Endothelial cell (in vitro differentiated cells): ENCODE measurements around the gene NBAS. TPM values are rescaled to one million over a fixed set of nuclear protein-coding genes. Genes with fewer than 3 reads are reported as not detected.

Source experiments
- DNase-seq: peaks from one replicate; pipeline ENCODE4 v3.0.0; 2021; ENCODE audit warnings: low spot score
- H3K27ac Mint-ChIP-seq: one replicate; pipeline ENCODE4 v1.8.0; 2021; ENCODE audit warnings: mixed read lengths, inconsistent platforms; ENCODE audit not compliant: unreplicated experiment
- H3K27me3 Mint-ChIP-seq: one replicate; pipeline ENCODE4 v1.8.0; 2021; ENCODE audit warnings: mild to moderate bottlenecking, moderate library complexity, mixed read lengths, inconsistent platforms; ENCODE audit not compliant: unreplicated experiment
- H3K36me3 Mint-ChIP-seq: one replicate; pipeline ENCODE4 v1.8.0; 2021; ENCODE audit warnings: mild to moderate bottlenecking, low read depth, mixed read lengths, inconsistent platforms; ENCODE audit not compliant: unreplicated experiment
- H3K4me1 Mint-ChIP-seq: one replicate; pipeline ENCODE4 v1.8.0; 2021; ENCODE audit warnings: mild to moderate bottlenecking, mixed read lengths, inconsistent platforms; ENCODE audit not compliant: unreplicated experiment
- H3K4me3 Mint-ChIP-seq: one replicate; pipeline ENCODE4 v1.8.0; 2021; ENCODE audit warnings: mild to moderate bottlenecking, mixed read lengths, inconsistent platforms; ENCODE audit not compliant: unreplicated experiment
- H3K9me3 Mint-ChIP-seq: one replicate; pipeline ENCODE4 v1.8.0; 2021; ENCODE audit warnings: mixed read lengths, inconsistent platforms; ENCODE audit not compliant: unreplicated experiment
- CTCF ChIP-seq: fragments of 200-600 bp; sonication (generic); IDR thresholded peaks from one replicate; pipeline ENCODE4 v1.5.0; 2021; ENCODE audit warnings: antibody characterized with exemption; ENCODE audit not compliant: unreplicated experiment
- total RNA-seq: library from RNA; stranded (reverse); fragmentation: NEBNext Ultra II Directional; extraction: Animal tissue kit (Norgen Biotek cat#: 25700); gene quantifications from one replicate; pipeline ENCODE4 v1.2.1, GENCODE V29; 2021; ENCODE audit not compliant: unreplicated experiment

Gene NBAS
- total RNA-seq, 1 donor from 2014 or later, result 52.8 TPM

DNA sequence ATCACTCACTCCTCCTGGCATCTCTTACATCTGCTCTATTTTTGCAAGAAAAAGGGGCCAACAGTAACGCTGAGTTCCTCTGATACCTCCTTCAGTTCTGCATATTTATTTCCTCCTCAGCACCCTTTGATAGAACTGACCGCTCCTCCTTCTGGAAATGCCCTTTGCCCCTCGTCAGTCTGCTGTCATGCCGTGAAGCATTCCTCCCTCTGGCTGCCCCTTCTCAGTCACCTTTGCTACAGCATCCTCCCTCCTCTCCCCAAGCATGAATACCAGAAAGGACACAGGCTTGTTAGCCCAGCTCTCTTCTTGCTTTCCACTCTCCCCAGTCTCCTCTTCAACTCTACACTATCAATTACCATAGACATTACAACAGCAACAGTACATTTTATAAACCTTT lies 135.4 kb downstream of the NBAS start:
- Mint-ChIP-seq H3K4me1 (peaks cover 2% of the 10 kb centered on the region), H3K4me3 (no peak overlapping the region), H3K36me3 (no peaks in the 10 kb centered on the region), H3K9me3 (no peaks in the 10 kb centered on the region), H3K27ac (no peak overlapping the region), H3K27me3 (no peaks in the 10 kb centered on the region)
- TF ChIP-seq CTCF, result no peak
- DNase-seq, result no peak

DNA sequence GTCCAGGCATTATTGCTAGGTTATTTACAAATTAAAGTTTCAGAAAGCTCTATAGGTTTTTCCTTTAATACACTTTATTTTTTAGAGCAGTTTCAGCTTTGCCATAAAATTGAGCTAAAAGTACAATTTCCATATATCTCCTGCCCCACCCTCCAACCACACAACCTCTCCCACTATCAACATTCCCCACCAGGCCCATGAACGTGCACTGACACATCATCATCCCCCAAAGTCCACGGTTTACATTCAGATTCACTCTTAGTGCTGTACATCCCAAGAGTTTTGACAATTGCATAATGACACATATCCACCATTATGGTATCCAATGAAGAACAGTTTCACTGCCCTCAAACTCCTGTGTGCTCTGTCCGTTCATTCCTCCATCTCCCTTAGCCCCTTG lies 139.4 kb downstream of the NBAS start:
- Mint-ChIP-seq H3K9me3 (no peaks in the 10 kb centered on the region), H3K4me3 (no peak overlapping the region), H3K27ac (no peak overlapping the region), H3K27me3 (no peaks in the 10 kb centered on the region), H3K4me1 (peaks cover 9% of the 10 kb centered on the region), H3K36me3 (no peaks in the 10 kb centered on the region)
- DNase-seq, result no peak
- no peak for TF ChIP-seq CTCF

DNA sequence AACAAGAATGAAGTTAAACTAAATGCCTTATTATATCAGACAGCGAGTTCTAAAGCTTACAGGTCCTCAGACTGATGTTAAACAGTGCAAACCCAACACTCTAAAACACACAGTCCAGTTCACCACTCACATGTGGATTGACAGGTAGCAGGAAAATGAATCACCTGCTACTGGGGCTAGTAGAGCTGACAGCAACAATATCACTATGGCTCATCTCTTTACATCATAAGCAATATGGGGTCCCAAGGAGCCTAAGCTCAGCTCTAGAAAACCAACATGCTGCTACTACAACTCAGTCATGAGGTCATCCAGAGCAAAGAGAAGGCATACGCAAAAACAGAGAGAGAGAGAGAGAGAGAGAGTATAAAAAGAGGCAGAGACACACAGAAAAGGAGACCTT lies 145.4 kb downstream of the NBAS start:
- Mint-ChIP-seq H3K4me3 (no peak overlapping the region), H3K4me1 (peaks cover 7% of the 10 kb centered on the region), H3K36me3 (no peaks in the 10 kb centered on the region), H3K9me3 (no peaks in the 10 kb centered on the region), H3K27me3 (no peaks in the 10 kb centered on the region), H3K27ac (no peak overlapping the region)
- DNase-seq, result no peak
- no peak for TF ChIP-seq CTCF

GRCh38 chr2:15412779-15413178 lies 148.4 kb downstream of the NBAS start:
- no peaks in the 10 kb centered on the region for H3K36me3 Mint-ChIP-seq
- no peak for TF ChIP-seq CTCF
- H3K4me1 Mint-ChIP-seq, result no peaks in the 10 kb centered on the region
- no peaks in the 10 kb centered on the region for H3K9me3 Mint-ChIP-seq
- H3K27ac Mint-ChIP-seq, result no peak overlapping the region
- no peaks in the 10 kb centered on the region for H3K27me3 Mint-ChIP-seq
- DNase-seq, result no peak
- no peak overlapping the region for H3K4me3 Mint-ChIP-seq

DNA sequence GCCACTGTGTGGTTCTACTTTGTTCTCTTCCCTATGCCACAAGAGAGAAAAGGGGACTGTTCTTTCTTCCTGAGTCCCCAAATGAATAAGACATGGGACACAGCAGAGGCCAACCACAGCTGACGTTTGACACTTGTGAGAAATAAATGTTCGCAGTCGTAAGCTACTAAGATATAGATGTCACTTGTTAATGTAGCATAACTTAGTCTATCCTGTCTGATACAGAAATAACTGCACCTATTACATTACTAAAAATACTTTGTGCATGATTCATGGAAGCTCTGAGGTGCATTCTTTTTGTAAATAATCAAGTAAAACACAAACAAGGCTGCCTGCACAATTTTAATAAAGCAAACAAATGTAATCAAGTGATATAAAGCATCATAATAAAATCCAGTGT lies 148.8 kb downstream of the NBAS start:
- no peak overlapping the region for H3K27ac Mint-ChIP-seq
- no peak for TF ChIP-seq CTCF
- H3K4me3 Mint-ChIP-seq, result no peak overlapping the region
- H3K36me3 Mint-ChIP-seq, result no peaks in the 10 kb centered on the region
- DNase-seq, result no peak
- no peaks in the 10 kb centered on the region for H3K27me3 Mint-ChIP-seq
- no peaks in the 10 kb centered on the region for H3K9me3 Mint-ChIP-seq
- no peaks in the 10 kb centered on the region for H3K4me1 Mint-ChIP-seq
